B cell (primary cell): Measurements from ENCODE around the gene MBOAT7.

Experiments
- CTCF ChIP-seq: fragments of 200-600 bp; IDR thresholded peaks from one replicate; pipeline ENCODE4 v1.8.0; 2022; ENCODE audit warnings: antibody characterized with exemption, mild to moderate bottlenecking
- EZH2 ChIP-seq: IDR thresholded peaks from 2 replicates; pipeline ENCODE4 v1.6.1; 2012; ENCODE audit warnings: borderline replicate concordance, low read depth, mild to moderate bottlenecking, moderate library complexity, low read length; ENCODE audit not compliant: insufficient read depth, poor library complexity, severe bottlenecking

- no peak for TF ChIP-seq CTCF
- TF ChIP-seq EZH2, result no peak
Measured at GRCh38 chr19:54145541-54146158, 43.7 kb downstream of the MBOAT7 start.
